HEK293T (cell line): ENCODE measurements around the gene TPD52L1.

Source experiments
- CTCF ChIA-PET: fragments of 350-600 bp; formaldehyde crosslinking; extraction: SDS; loops from one replicate; lab custom pipeline; 2021; ENCODE audit warnings: antibody characterized with exemption, inconsistent platforms; lab: Yijun Ruan, JAX
- POLR2A ChIA-PET: fragments of 350-600 bp; formaldehyde crosslinking; extraction: SDS; loops from one replicate; lab custom pipeline; 2020; ENCODE audit warnings: antibody characterized with exemption, inconsistent platforms; lab: Yijun Ruan, JAX
- DNase-seq: peaks from one replicate; pipeline ENCODE4 v3.0.0; 2012; ENCODE audit warnings: mixed read lengths; ENCODE audit errors: extremely low spot score
- ARNT ChIP-seq: fragments of 450-650 bp; IDR thresholded peaks from 2 replicates; pipeline ENCODE4 v1.6.1; 2017; ENCODE audit warnings: mild to moderate bottlenecking
- BHLHE40 ChIP-seq: fragments of 450-650 bp; IDR thresholded peaks from 2 replicates; pipeline ENCODE4 v1.6.1; 2016; ENCODE audit warnings: mild to moderate bottlenecking, moderate library complexity, borderline replicate concordance
- CTBP1 ChIP-seq: fragments of 450-650 bp; IDR thresholded peaks from 2 replicates; pipeline ENCODE4 v1.6.1; 2016; ENCODE audit warnings: borderline replicate concordance
- ELF4 ChIP-seq: fragments of 450-650 bp; IDR thresholded peaks from 2 replicates; pipeline ENCODE4 v1.6.1; 2017; ENCODE audit warnings: antibody characterized with exemption
- FOXA1 ChIP-seq: fragments of 450-650 bp; IDR thresholded peaks from 2 replicates; pipeline ENCODE4 v1.6.1; 2016; ENCODE audit warnings: mild to moderate bottlenecking
- FOXK2 ChIP-seq: fragments of 450-650 bp; IDR thresholded peaks from 2 replicates; pipeline ENCODE4 v1.6.1; 2016; ENCODE audit warnings: mild to moderate bottlenecking
- FOXM1 ChIP-seq: fragments of 450-650 bp; IDR thresholded peaks from 2 replicates; pipeline ENCODE4 v1.6.1; 2017; ENCODE audit warnings: mild to moderate bottlenecking, borderline replicate concordance
- HDGF ChIP-seq: fragments of 450-650 bp; IDR thresholded peaks from 2 replicates; pipeline ENCODE4 v1.6.1; 2017; ENCODE audit warnings: antibody characterized with exemption, borderline replicate concordance
- L3MBTL2 ChIP-seq: fragments of 450-650 bp; conservative IDR thresholded peaks from 2 replicates; pipeline ENCODE4 v1.6.1; 2016; ENCODE audit warnings: mild to moderate bottlenecking
- LEF1 ChIP-seq: fragments of 450-650 bp; IDR thresholded peaks from 2 replicates; pipeline ENCODE4 v1.6.1; 2017; ENCODE audit warnings: mild to moderate bottlenecking, borderline replicate concordance
- NFRKB ChIP-seq: fragments of 450-650 bp; IDR thresholded peaks from 2 replicates; pipeline ENCODE4 v1.6.1; 2016; ENCODE audit warnings: mild to moderate bottlenecking, moderate library complexity
- PKNOX1 ChIP-seq: fragments of 450-650 bp; IDR thresholded peaks from 2 replicates; pipeline ENCODE4 v1.6.1; 2016
- SP1 ChIP-seq: fragments of 450-650 bp; IDR thresholded peaks from 2 replicates; pipeline ENCODE4 v1.6.1; 2017
- SUZ12 ChIP-seq: fragments of 450-650 bp; IDR thresholded peaks from 2 replicates; pipeline ENCODE4 v1.6.1; 2016; ENCODE audit warnings: mild to moderate bottlenecking
- TARDBP ChIP-seq: fragments of 450-650 bp; IDR thresholded peaks from 2 replicates; pipeline ENCODE4 v1.6.1; 2016
- ZNF384 ChIP-seq: fragments of 450-650 bp; IDR thresholded peaks from 2 replicates; pipeline ENCODE4 v1.6.1; 2016

Gene TPD52L1

GRCh38 chr6:125114248-125114858, 39.2 kb upstream of the TPD52L1 start:
- no peak for TF ChIP-seq NFRKB
- no peak for TF ChIP-seq LEF1
- TF ChIP-seq CTBP1 = no peak
- TF ChIP-seq SP1 = no peak
- TF ChIP-seq ZNF384 = no peak
- TF ChIP-seq FOXA1 = no peak
- no peak for TF ChIP-seq BHLHE40
- no peak for TF ChIP-seq TARDBP
- no peak for TF ChIP-seq FOXK2
- no peak for TF ChIP-seq L3MBTL2
- POLR2A ChIA-PET = interaction anchor here (1.5 kb wide), 1 partner anchor 151 kb away, joined by 7 read pairs; the partner anchor contains the start of gene RNF217
- CTCF ChIA-PET = interaction anchor here (0.6 to 1.8 kb wide), 9 partner anchors 9 to 244 kb away, joined by 3 to 7 read pairs (median 5); no protein-coding TSS in a partner anchor
- DNase-seq = peak; percentile 27

- no peak for DNase-seq
- POLR2A ChIA-PET = no interaction called here
- no peak for TF ChIP-seq NFRKB
- TF ChIP-seq L3MBTL2 = no peak
- TF ChIP-seq FOXM1 = no peak
- no peak for TF ChIP-seq ARNT
- TF ChIP-seq PKNOX1 = no peak
- TF ChIP-seq HDGF = no peak
- TF ChIP-seq FOXK2 = no peak
- no peak for TF ChIP-seq SUZ12
- TF ChIP-seq CTBP1 = no peak
- no peak for TF ChIP-seq BHLHE40
- TF ChIP-seq FOXA1 = no peak
- no peak for TF ChIP-seq SP1
- no peak for TF ChIP-seq TARDBP
- TF ChIP-seq ELF4 = no peak
- no peak for TF ChIP-seq LEF1
- CTCF ChIA-PET = no interaction called here
Measured at GRCh38 chr6:125116170-125116569, 37.4 kb upstream of the TPD52L1 start.

GRCh38 chr6:125116710-125117109, 36.9 kb upstream of the TPD52L1 start:
- POLR2A ChIA-PET = no interaction called here
- no peak for DNase-seq

GRCh38 chr6:125117818-125118217, 35.8 kb upstream of the TPD52L1 start:
- no peak for TF ChIP-seq BHLHE40
- no peak for TF ChIP-seq HDGF
- no peak for TF ChIP-seq SP1
- TF ChIP-seq LEF1 = no peak
- no peak for TF ChIP-seq ELF4
- no peak for TF ChIP-seq NFRKB
- TF ChIP-seq SUZ12 = no peak
- TF ChIP-seq ARNT = no peak
- no peak for TF ChIP-seq L3MBTL2
- TF ChIP-seq FOXK2 = no peak
- CTCF ChIA-PET = no interaction called here

More at GRCh38 chr6:125116710-125117109, 36.9 kb upstream of the TPD52L1 start:
- CTCF ChIA-PET = no interaction called here
- TF ChIP-seq LEF1 (no peak), HDGF (no peak), ZNF384 (no peak), ARNT (no peak), TARDBP (no peak), NFRKB (no peak), ELF4 (no peak), SP1 (no peak), PKNOX1 (no peak), SUZ12 (no peak), FOXM1 (no peak), FOXA1 (no peak), BHLHE40 (no peak), FOXK2 (no peak), CTBP1 (no peak), L3MBTL2 (no peak)

GRCh38 chr6:125120054-125120590, 33.5 kb upstream of the TPD52L1 start:
- TF ChIP-seq HDGF (no peak), SP1 (no peak), SUZ12 (no peak), ARNT (no peak), FOXK2 (no peak), NFRKB (no peak), LEF1 (no peak), FOXA1 (no peak), FOXM1 (no peak), ELF4 (no peak), PKNOX1 (no peak), BHLHE40 (no peak)
- DNase-seq = no peak
- POLR2A ChIA-PET = no interaction called here
- CTCF ChIA-PET = interaction anchor here (1.7 kb wide), 1 partner anchor 249 kb away, joined by 7 read pairs; no protein-coding TSS in a partner anchor

More at GRCh38 chr6:125117818-125118217, 35.8 kb upstream of the TPD52L1 start:
- POLR2A ChIA-PET = no interaction called here
- DNase-seq = no peak

- TF ChIP-seq NFRKB (no peak), SP1 (no peak), ARNT (no peak), L3MBTL2 (no peak), SUZ12 (no peak)
- DNase-seq = no peak
- POLR2A ChIA-PET = no interaction called here
- CTCF ChIA-PET = no interaction called here
Measured at GRCh38 chr6:125121894-125122293, 31.7 kb upstream of the TPD52L1 start.
